Measurements from ENCODE around the gene ITGA8. TPM values are rescaled to one million over a fixed set of nuclear protein-coding genes. Genes with fewer than 3 reads are reported as not detected.

ITGA8 gene
- total and polyA plus RNA-seq, 2 of the 4 experiments (the other 2 are of a cell fraction) = under 0.01 to 0.02 TPM

- DNase-seq (no peak), ATAC-seq (ENCODE audit: low read depth) (no peak)
- Histone ChIP-seq H4K91ac (ENCODE audit: insufficient read depth, low read depth, low read length) (no peak overlapping the region), H3K4ac (ENCODE audit: low read depth, low read length) (no peak overlapping the region), H2BK15ac (ENCODE audit: low read depth, low read length) (no peak overlapping the region), H3K4me2 (ENCODE audit: low read depth, low read length) (no peak overlapping the region), H3K79me1 (ENCODE audit: low read depth in 1 of 2, low read length in 2 of 2) (no peaks in the 10 kb centered on the region), H2AK9ac (replicated peaks; ENCODE audit: low read depth, low read length, poor library complexity) (no peak overlapping the region), H4K20me1 (ENCODE audit: insufficient read depth, low read length) (no peaks in the 10 kb centered on the region), H3K9me1 (ENCODE audit: insufficient read depth, low read length) (no peaks in the 10 kb centered on the region), H2BK20ac (ENCODE audit: low read depth, low read length) (no peak overlapping the region), H3K27ac (ENCODE audit: insufficient read depth, low read length) (no peak overlapping the region), H3K9me3 (ENCODE audit: control insufficient read depth, insufficient read depth, low read length) (no peaks in the 10 kb centered on the region), H3K4me1 (ENCODE audit: control insufficient read depth, insufficient read depth, low read length) (no peaks in the 10 kb centered on the region), H2AFZ (replicated peaks; ENCODE audit: low read length, poor library complexity) (no peak overlapping the region), H3K14ac (replicated peaks; ENCODE audit: low read depth, low read length) (no peak overlapping the region), H3K9ac (ENCODE audit: low read depth, low read length) (no peak overlapping the region), H3K27me3 (ENCODE audit: control insufficient read depth, insufficient read depth, low read length) (peaks cover 19% of the 10 kb centered on the region), H2BK5ac (ENCODE audit: low read depth, low read length, poor library complexity, severe bottlenecking) (no peak overlapping the region), H3K36me3 (ENCODE audit: control insufficient read depth, insufficient read depth, low read length) (no peaks in the 10 kb centered on the region), H4K8ac (ENCODE audit: low read depth in 2 of 2, low read length in 2 of 2) (no peak overlapping the region), H4K5ac (ENCODE audit: low read depth, low read length) (no peak overlapping the region), H2BK120ac (ENCODE audit: low read depth, low read length) (no peak overlapping the region), H3K18ac (ENCODE audit: low read depth, low read length) (no peak overlapping the region), H2AK5ac (ENCODE audit: low read depth, low read length) (no peak overlapping the region), H3K4me3 (ENCODE audit: insufficient read depth, low read depth, low read length) (no peak overlapping the region), H3K23ac (ENCODE audit: low read depth, low read length) (no peak overlapping the region), H3K56ac (ENCODE audit: extremely low read depth, insufficient read depth, low read length) (no peak overlapping the region)
- intact Hi-C loops (cut with micrococcal nuclease) (no loop called here), dilution Hi-C loops (cut with HindIII; ENCODE audit: low sequenced_read_pairs, unreplicated experiment) (no loop called here), in situ Hi-C loops (cut with MboI; ENCODE audit: low sequenced_read_pairs) (loop anchor here (5.0 to 10.0 kb wide), 2 partner anchors 99 to 294 kb away; no protein-coding TSS in a partner anchor)
- ChIA-PET POLR2A (ENCODE audit: unreplicated experiment) (no interaction called here), CTCF (interaction anchor here (0.7 kb wide), 1 partner anchor 287 kb away, joined by 3 read pairs; no protein-coding TSS in a partner anchor)
- TF ChIP-seq RAD21 (IDR thresholded peaks at IDR 0.05; ENCODE audit: low read length) (no peak), MXI1 (IDR thresholded peaks at IDR 0.05; ENCODE audit: borderline replicate concordance, low read depth, low read length) (no peak), FOS (IDR thresholded peaks at IDR 0.05; ENCODE audit: low read depth, low read length) (no peak), NFE2L2 (IDR thresholded peaks at IDR 0.05; ENCODE audit: low read depth, low read length) (no peak), CEBPB (IDR thresholded peaks at IDR 0.05; ENCODE audit: low read depth, low read length) (no peak), MAFK (IDR thresholded peaks at IDR 0.05; ENCODE audit: low read depth, low read length) (no peak), CTCF (conservative IDR thresholded peaks at IDR 0.05; ENCODE audit: low read depth, low read length) (no peak), ELK1 (IDR thresholded peaks at IDR 0.05; ENCODE audit: borderline replicate concordance, low read depth, low read length) (no peak), MAZ (IDR thresholded peaks at IDR 0.05; ENCODE audit: borderline replicate concordance, low read depth, low read length) (no peak), CHD1 (IDR thresholded peaks at IDR 0.05; ENCODE audit: low read depth, low read length) (no peak), BHLHE40 (IDR thresholded peaks at IDR 0.05; ENCODE audit: low read depth, low read length) (no peak), SMC3 (IDR thresholded peaks at IDR 0.05; ENCODE audit: low read depth, low read length) (no peak), POLR2A (IDR thresholded peaks at IDR 0.05; ENCODE audit: low read depth, low read length) (no peak), RCOR1 (IDR thresholded peaks at IDR 0.05; ENCODE audit: insufficient replicate concordance, low read length) (no peak), USF2 (IDR thresholded peaks at IDR 0.05; ENCODE audit: low read depth, low read length) (no peak), RFX5 (IDR thresholded peaks at IDR 0.05; ENCODE audit: low read depth, low read length) (no peak)
- no TSS peak for BruUV-seq (replicated peaks)
- no CpG with 5 or more reads among the region's 1 CpG for WGBS, 2 experiments (ENCODE audit: extremely low coverage in 2 of 2, insufficient read length in 1 of 2)
These were observed 6.3 kb upstream of the ITGA8 start for GRCh38 chr10:15726042-15726441.
